Spleen (tissue), 11 donors: Measurements from ENCODE around the gene GRN. TPM values are rescaled to one million over a fixed set of nuclear protein-coding genes. Genes with fewer than 3 reads are reported as not detected.

Experiments used
- DNase-seq: peaks from one replicate; pipeline ENCODE4 v3.0.0-alpha.2; 2020
- H3K27ac ChIP-seq, 8 donors: fragments of 200-600 bp; sonication (generic) in 7 of 8; 1 replicate in 4 of 8; 2 replicates in 4 of 8; pipeline versions ENCODE4 v1.5.0 to v1.8.0; 2016 to 2021; ENCODE audit warnings: inconsistent platforms in 4 of 8, mild to moderate bottlenecking in 4 of 8, moderate library complexity in 1 of 8
- H3K27me3 ChIP-seq, 7 donors: fragments of 200-600 bp; sonication (generic) in 6 of 7; replicated peaks in 1 of 7; 1 replicate in 4 of 7; 2 replicates in 3 of 7; pipeline versions ENCODE4 v1.5.0 to v1.8.0; 2016 to 2021; ENCODE audit warnings: inconsistent platforms in 3 of 7, mild to moderate bottlenecking in 1 of 7
- H3K36me3 ChIP-seq, 6 donors: fragments of 200-600 bp; sonication (generic) in 5 of 6; 1 replicate in 4 of 6; 2 replicates in 2 of 6; pipeline versions ENCODE4 v1.5.0 to v1.8.0; 2016 to 2021; ENCODE audit warnings: inconsistent platforms in 2 of 6
- H3K4me1 ChIP-seq, 6 donors: fragments of 200-600 bp; sonication (generic) in 5 of 6; 1 replicate in 3 of 6; 2 replicates in 3 of 6; pipeline versions ENCODE4 v1.5.0 to v1.8.0; 2016 to 2021; ENCODE audit warnings: inconsistent platforms in 3 of 6
- H3K4me3 ChIP-seq, 8 donors: fragments of 200-600 bp; sonication (generic) in 7 of 8; 1 replicate in 4 of 8; 2 replicates in 4 of 8; pipeline versions ENCODE4 v1.5.0 to v1.8.0; 2016 to 2021; ENCODE audit warnings: inconsistent platforms in 4 of 8, mild to moderate bottlenecking in 4 of 8, moderate library complexity in 2 of 8
- H3K9me3 ChIP-seq, 8 donors: fragments of 200-600 bp; sonication (generic) in 7 of 8; 1 replicate in 4 of 8; 2 replicates in 4 of 8; pipeline versions ENCODE4 v1.5.0 to v1.8.0; 2016 to 2021; ENCODE audit warnings: inconsistent platforms in 4 of 8
- CTCF ChIP-seq, 11 experiments: fragments of 200-600 bp in 7 of 11; fragments of 450-650 bp in 4 of 11; sonication (generic) in 4 of 11; IDR thresholded peaks in 8 of 11; conservative IDR thresholded peaks in 3 of 11; 1 replicate in 7 of 11; 2 replicates in 4 of 11; pipeline versions ENCODE4 v1.4.0 to v1.8.0; 2016 to 2021; ENCODE audit warnings: antibody characterized with exemption in 11 of 11, inconsistent platforms in 4 of 11, mild to moderate bottlenecking in 1 of 11
- POLR2A ChIP-seq, 3 donors: fragments of 450-650 bp; IDR thresholded peaks; one replicate each; pipeline ENCODE4 v1.5.1; 2017; ENCODE audit warnings: antibody characterized with exemption in 3 of 3, mild to moderate bottlenecking in 1 of 3
- POLR2AphosphoS5 ChIP-seq, 3 donors: sonication (generic); formaldehyde crosslinking; IDR thresholded peaks; one replicate each; pipeline ENCODE4 v1.5.1; 2017; ENCODE audit warnings: antibody characterized with exemption in 3 of 3
- WGBS, 5 donors: extraction: QIAGEN DNeasy Blood & Tissue Kit in 3 of 5; methylation state at CpG; one replicate each; pipeline versions ENCODE4 v1.1.5 to v1.1.7; 2013 to 2018; 5-methylcytosine and 5-hydroxymethylcytosine counted together
- intact Hi-C: fragments of 100-400 bp; cut with DNase I; formaldehyde crosslinking; loops from one replicate; pipeline ENCODE4 v1.15.0; 2023; ENCODE audit warnings: low total_unique reads
- polyA plus RNA-seq, 3 donors: library from polyadenylated mRNA; stranded (reverse); fragments of 200-250 nt; gene quantifications; one replicate each; pipeline ENCODE4 v1.2.1, GENCODE V29; 2013
- total RNA-seq, 7 donors: library from RNA; depleted of rRNA in 3 of 7; stranded (reverse); fragments of >200 nt in 3 of 7; fragmentation: NEBNext Ultra II Directional in 4 of 7; extraction: Animal tissue kit (Norgen Biotek cat#: 25700) in 4 of 7; gene quantifications; one replicate each; pipeline versions ENCODE4 v1.1.0 to v1.2.1, GENCODE V29; 2016 to 2021
- donor health status: healthy with polysubstance abuse.
- donor health status: DM: no; HTN: no; CAD: no; lungs with moderate emphysema.
- donor health status: DM: no; HTN: no; CAD: no.
- donor health status: Bipolar disorder and iron deficiency.
- donor health status: healthy.
- donor health status: DM: no; HTN: no; CAD: no.
- donor health status: DM: yes; HTN: yes; CAD: no.

Gene GRN
- total and polyA plus RNA-seq, 10 donors, result 135 to 896 (median 512) TPM

GRCh38 chr17:44354582-44355561 is 9.8 kb downstream of the GRN start:
- H3K9me3 ChIP-seq, result no peaks in the 10 kb centered on the region
- intact Hi-C loops, result no loop called here
- H3K27ac ChIP-seq, result no peak overlapping the region
- H3K27me3 ChIP-seq, result peaks cover 0 to 7% (median 0%) of the 10 kb centered on the region in 7 donors
- WGBS, 5 donors, result 46 to 73% (median 56%) methylated on average over 53 to 77 of the region's 77 CpGs
- DNase-seq, result peak; percentile 90
- H3K36me3 ChIP-seq, result peaks cover 0 to 38% (median 34%) of the 10 kb centered on the region in 6 donors
- peak overlapping the region in 7 of 8 donors; percentile 16 to 71 (median 36) for H3K4me3 ChIP-seq
- peaks cover 0 to 40% (median 23%) of the 10 kb centered on the region in 6 donors for H3K4me1 ChIP-seq
- TF ChIP-seq CTCF (IDR thresholded peaks at IDR 0.05 in 8 of 11, conservative IDR thresholded peaks at IDR 0.05 in 3 of 11), result peak in 7 of 11 experiments; percentile 11 to 69 (median 58)
- TF ChIP-seq POLR2A (IDR thresholded peaks at IDR 0.05), result no peak
- peak; percentile 45 to 69 (median 49) for TF ChIP-seq POLR2AphosphoS5 (IDR thresholded peaks at IDR 0.05)

- no peak for DNase-seq
- intact Hi-C loops, result no loop called here
- WGBS, 5 donors, result 78 to 83% (median 80%) methylated on average over 17 of the region's 17 CpGs
- Histone ChIP-seq H3K27ac (no peak overlapping the region), H3K27me3 (peaks cover 0 to 10% (median 0%) of the 10 kb centered on the region in 7 donors), H3K4me1 (peaks cover 0 to 36% (median 15%) of the 10 kb centered on the region in 6 donors), H3K9me3 (no peaks in the 10 kb centered on the region), H3K36me3 (peaks cover 0 to 30% (median 26%) of the 10 kb centered on the region in 6 donors), H3K4me3 (no peak overlapping the region)
- TF ChIP-seq POLR2A (IDR thresholded peaks at IDR 0.05) (no peak), CTCF (IDR thresholded peaks at IDR 0.05 in 8 of 11, conservative IDR thresholded peaks at IDR 0.05 in 3 of 11) (no peak), POLR2AphosphoS5 (IDR thresholded peaks at IDR 0.05) (no peak)
These were observed 10.6 kb downstream of the GRN start for GRCh38 chr17:44355642-44356099.

- TF ChIP-seq POLR2AphosphoS5 (IDR thresholded peaks at IDR 0.05), result no peak
- TF ChIP-seq POLR2A (IDR thresholded peaks at IDR 0.05), result no peak
- no peak for TF ChIP-seq CTCF (IDR thresholded peaks at IDR 0.05 in 8 of 11, conservative IDR thresholded peaks at IDR 0.05 in 3 of 11)
- Histone ChIP-seq H3K9me3 (no peaks in the 10 kb centered on the region), H3K4me1 (peaks cover 0 to 36% (median 10%) of the 10 kb centered on the region in 6 donors), H3K4me3 (no peak overlapping the region), H3K27ac (no peak overlapping the region), H3K36me3 (peaks cover 0 to 24% (median 20%) of the 10 kb centered on the region in 6 donors), H3K27me3 (peaks cover 0 to 16% (median 0%) of the 10 kb centered on the region in 7 donors)
- 81 to 96% (median 86%) methylated on average over 6 to 11 of the region's 11 CpGs for WGBS, 5 donors
- no peak for DNase-seq
- intact Hi-C loops, result no loop called here
These were observed 11.1 kb downstream of the GRN start for GRCh38 chr17:44356241-44356640.

GRCh38 chr17:44358066-44358465 is 13.0 kb downstream of the GRN start:
- no peak overlapping the region for H3K27ac ChIP-seq
- no peak overlapping the region for H3K4me3 ChIP-seq
- H3K36me3 ChIP-seq, result peaks cover 0 to 6% (median 2%) of the 10 kb centered on the region in 6 donors
- H3K9me3 ChIP-seq, result no peaks in the 10 kb centered on the region
- TF ChIP-seq CTCF (IDR thresholded peaks at IDR 0.05 in 8 of 11, conservative IDR thresholded peaks at IDR 0.05 in 3 of 11), result no peak
- no peak for TF ChIP-seq POLR2A (IDR thresholded peaks at IDR 0.05)
- no peak for TF ChIP-seq POLR2AphosphoS5 (IDR thresholded peaks at IDR 0.05)
- WGBS, 5 donors, result 92 to 96% (median 93%) methylated on average over 9 of the region's 9 CpGs
- DNase-seq, result no peak
- H3K27me3 ChIP-seq, result peaks cover 0 to 34% (median 12%) of the 10 kb centered on the region in 7 donors
- peaks cover 4 to 38% (median 17%) of the 10 kb centered on the region in 6 donors for H3K4me1 ChIP-seq
- intact Hi-C loops, result no loop called here
